Ectodermal cell (in vitro differentiated cells): ENCODE data around the gene ETFB.

Experiments
- H3K27ac ChIP-seq: 2 replicates; pipeline ENCODE4 v1.7.0; 2013; ENCODE audit warnings: mild to moderate bottlenecking, low read depth, low read length; ENCODE audit not compliant: insufficient read depth, poor library complexity, severe bottlenecking
- H3K27me3 ChIP-seq: 2 replicates; pipeline ENCODE4 v1.7.0; 2013; ENCODE audit warnings: mild to moderate bottlenecking, low read length; ENCODE audit not compliant: insufficient read depth, control insufficient read depth, poor library complexity, severe bottlenecking
- H3K36me3 ChIP-seq: one replicate; pipeline ENCODE4 v1.7.0; 2013; ENCODE audit warnings: low read length; ENCODE audit not compliant: control insufficient read depth, insufficient read depth
- H3K4me1 ChIP-seq: one replicate; pipeline ENCODE4 v1.7.0; 2013; ENCODE audit warnings: low read length; ENCODE audit not compliant: control insufficient read depth, insufficient read depth
- H3K4me3 ChIP-seq: 2 replicates; pipeline ENCODE4 v1.7.0; 2013; ENCODE audit warnings: low read depth, low read length, control low read depth; ENCODE audit not compliant: insufficient read depth
- H3K9me3 ChIP-seq: 2 replicates; pipeline ENCODE4 v1.7.0; 2013; ENCODE audit warnings: mild to moderate bottlenecking, low read length, moderate library complexity; ENCODE audit not compliant: control insufficient read depth
- WGBS, 2 experiments: methylation state at CpG; one replicate each; pipeline ENCODE4 v1.1.7; 2013; ENCODE audit warnings: missing lambda C conversion rate in 2 of 2; 5-methylcytosine and 5-hydroxymethylcytosine counted together

ETFB gene

DNA sequence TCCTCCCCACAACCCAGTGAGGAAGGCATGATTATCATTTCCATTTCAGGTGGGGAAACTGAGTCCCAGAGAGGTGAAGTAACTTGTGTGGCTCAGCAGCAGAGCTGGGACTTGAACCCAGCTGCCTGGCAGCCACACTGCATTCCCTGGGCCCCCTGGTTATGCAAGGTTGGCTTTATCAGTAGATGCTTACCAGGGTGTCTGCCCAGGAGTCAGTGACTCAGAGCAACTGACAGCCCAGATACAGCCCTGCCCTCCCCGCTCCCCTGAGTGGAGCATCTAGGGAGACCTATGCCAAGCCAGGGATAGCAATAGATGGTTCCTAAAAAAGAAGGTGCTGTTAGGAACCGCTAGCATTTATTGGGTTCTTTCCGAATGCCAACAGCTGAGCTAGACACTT is 48.8 kb downstream of the ETFB start:
- Histone ChIP-seq H3K4me3 (no peak overlapping the region), H3K27me3 (peaks cover 2% of the 10 kb centered on the region), H3K4me1 (peaks cover 4% of the 10 kb centered on the region), H3K27ac (no peak overlapping the region), H3K9me3 (no peaks in the 10 kb centered on the region), H3K36me3 (peaks cover 4% of the 10 kb centered on the region)
- 91 to 92% methylated on average over 3 of the region's 3 CpGs for WGBS, 2 experiments

DNA sequence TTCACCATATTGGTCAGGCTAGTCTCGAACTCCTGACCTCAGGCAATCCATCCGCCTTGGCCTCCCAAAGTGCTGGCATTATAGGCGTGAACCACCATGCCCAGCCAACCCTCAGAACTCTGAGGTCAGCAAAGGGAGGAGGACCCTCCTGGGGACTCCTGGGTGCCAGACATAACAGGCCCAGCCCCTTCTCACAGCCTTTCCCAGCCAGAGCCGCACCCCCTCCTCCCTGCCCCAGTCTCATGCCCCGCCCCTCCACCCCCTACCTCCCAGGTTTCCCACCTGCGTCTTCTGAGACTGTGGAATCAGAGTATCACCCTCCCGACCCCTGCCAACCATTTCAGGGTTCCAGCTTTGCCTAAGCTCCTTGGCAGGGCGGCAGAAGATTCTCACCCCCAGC is 49.5 kb downstream of the ETFB start:
- peaks cover 8% of the 10 kb centered on the region for H3K27me3 ChIP-seq
- H3K4me3 ChIP-seq, result no peak overlapping the region
- 81 to 88% methylated on average over 7 to 8 of the region's 8 CpGs for WGBS, 2 experiments
- H3K27ac ChIP-seq, result no peak overlapping the region
- peaks cover 4% of the 10 kb centered on the region for H3K36me3 ChIP-seq
- H3K4me1 ChIP-seq, result peaks cover 4% of the 10 kb centered on the region
- H3K9me3 ChIP-seq, result no peaks in the 10 kb centered on the region

DNA sequence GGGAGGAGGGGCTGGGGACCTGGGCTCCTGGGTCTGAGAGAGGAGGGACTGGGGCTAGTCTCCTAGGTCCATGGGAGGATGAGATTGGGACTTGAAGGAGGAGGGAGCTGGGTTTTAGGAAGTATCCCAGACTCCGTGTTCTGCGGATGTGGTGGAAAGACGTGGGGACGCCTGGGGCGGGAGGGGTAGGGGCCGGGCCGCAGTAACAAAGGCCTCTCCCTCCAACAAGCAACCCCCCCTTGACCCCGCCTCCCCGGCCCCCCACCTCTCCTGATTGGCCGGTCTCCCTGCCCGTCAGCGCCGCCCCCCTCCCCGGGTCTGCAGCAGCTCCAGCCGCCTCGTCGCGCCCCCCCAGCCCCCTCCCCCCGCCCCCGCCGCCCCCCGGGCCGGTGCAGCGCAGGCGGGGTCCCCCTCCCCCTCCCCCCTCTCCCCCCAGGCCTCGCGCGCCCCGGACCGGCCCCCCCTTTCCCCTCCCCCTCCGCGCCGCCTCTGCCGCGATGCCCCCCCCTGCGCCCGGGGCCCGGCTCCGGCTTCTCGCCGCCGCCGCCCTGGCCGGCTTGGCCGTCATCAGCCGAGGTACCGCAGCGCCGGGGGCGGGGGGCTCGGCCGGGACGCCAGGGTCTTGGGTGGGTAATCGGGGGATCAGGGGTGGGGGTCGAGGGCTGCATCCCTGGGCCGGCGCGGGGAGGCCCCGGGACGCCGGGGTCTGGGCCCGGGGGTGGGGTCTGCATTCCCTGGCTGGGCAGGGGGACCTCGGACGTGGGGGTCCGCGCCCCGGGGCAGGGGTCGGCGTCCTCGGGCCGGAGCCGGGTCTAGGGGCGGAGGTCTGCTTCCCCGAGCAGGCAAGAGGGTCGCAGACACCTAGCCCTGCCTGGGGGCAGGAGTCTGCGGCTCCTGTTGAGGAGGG is 54.6 kb downstream of the ETFB start, which contains the start of gene IGLON5:
TSS of gene IGLON5 (plus strand) at position 294 of the 907 bp plus-strand sequence. CDS start at position 498, 204 bp downstream.
- peaks cover 4% of the 10 kb centered on the region for H3K4me1 ChIP-seq
- no peak within 1 kb of the TSS for H3K27ac ChIP-seq
- peaks cover 8% of the 10 kb centered on the region for H3K27me3 ChIP-seq
- no peaks in the 10 kb centered on the region for H3K9me3 ChIP-seq
- H3K36me3 ChIP-seq, result peaks cover 4% of the 10 kb centered on the region
- WGBS, 2 experiments, result 1% methylated on average over 47 to 51 of the region's 76 CpGs
- H3K4me3 ChIP-seq, result peak within 1 kb of the TSS; percentile 61

- Histone ChIP-seq H3K36me3 (no peaks in the 10 kb centered on the region), H3K27ac (no peak overlapping the region), H3K27me3 (no peaks in the 10 kb centered on the region), H3K4me3 (no peak overlapping the region), H3K9me3 (no peaks in the 10 kb centered on the region), H3K4me1 (no peaks in the 10 kb centered on the region)
- 93 to 94% methylated on average over 3 of the region's 3 CpGs for whole genome bisulfite sequencing, 2 experiments
Observed at GRCh38 chr19:51305479-51305878, 60.7 kb downstream of the ETFB start.

GRCh38 chr19:51301266-51301665 is 64.9 kb downstream of the ETFB start:
- Histone ChIP-seq H3K27me3 (no peaks in the 10 kb centered on the region), H3K4me1 (no peaks in the 10 kb centered on the region), H3K4me3 (no peak overlapping the region), H3K9me3 (no peaks in the 10 kb centered on the region), H3K36me3 (no peaks in the 10 kb centered on the region), H3K27ac (no peak overlapping the region)
- 91% methylated on average over 7 of the region's 7 CpGs for WGBS, 2 experiments

- Histone ChIP-seq H3K9me3 (no peaks in the 10 kb centered on the region), H3K36me3 (no peaks in the 10 kb centered on the region), H3K4me3 (no peak overlapping the region), H3K4me1 (peaks cover 23% of the 10 kb centered on the region), H3K27ac (no peak overlapping the region), H3K27me3 (peaks cover 16% of the 10 kb centered on the region)
- WGBS, 2 experiments, result 91 to 92% methylated on average over 5 of the region's 5 CpGs
Observed at GRCh38 chr19:51297406-51297805, 68.8 kb downstream of the ETFB start.

DNA sequence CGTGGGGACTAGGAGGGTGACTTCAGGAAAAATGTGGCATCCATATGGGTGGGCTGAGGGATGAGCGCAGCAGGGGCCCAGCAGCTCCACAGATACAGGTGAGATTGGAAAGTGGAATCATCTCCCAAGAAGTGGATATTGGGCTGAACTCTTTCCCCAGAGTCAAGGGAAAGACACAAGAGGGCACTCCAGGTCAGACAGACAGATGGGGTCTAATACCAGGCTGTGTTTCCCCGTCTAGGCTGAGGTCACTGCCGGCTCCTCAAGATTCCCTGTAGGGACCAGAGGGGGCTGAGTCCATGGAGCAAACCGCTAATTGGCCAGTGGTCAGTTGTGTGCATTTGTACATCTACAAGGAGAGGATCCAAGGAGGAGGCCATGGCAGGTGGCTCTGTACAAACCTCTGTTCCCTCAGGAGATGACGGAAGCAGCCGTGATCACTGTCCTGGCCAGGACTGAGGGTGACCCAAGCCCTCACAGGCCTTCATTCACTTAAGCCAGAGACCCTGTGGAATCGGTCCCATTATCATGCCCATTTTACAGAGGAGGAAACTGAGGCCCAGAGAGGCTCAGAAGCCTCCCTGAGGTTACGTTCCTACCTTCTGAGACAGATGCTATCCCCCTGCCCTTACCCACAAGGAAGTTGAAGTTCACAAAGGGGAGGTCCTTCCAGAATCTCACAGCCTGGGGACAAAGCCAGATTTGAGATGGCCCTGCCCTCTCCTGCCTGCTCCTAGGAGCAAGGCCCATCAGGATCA is 69.7 kb downstream of the ETFB start:
- peaks cover 23% of the 10 kb centered on the region for H3K4me1 ChIP-seq
- H3K9me3 ChIP-seq, result no peaks in the 10 kb centered on the region
- H3K36me3 ChIP-seq, result no peaks in the 10 kb centered on the region
- WGBS, 2 experiments, result 67% methylated on average over 9 of the region's 9 CpGs
- H3K27me3 ChIP-seq, result peaks cover 16% of the 10 kb centered on the region
- H3K4me3 ChIP-seq, result no peak overlapping the region
- H3K27ac ChIP-seq, result no peak overlapping the region

DNA sequence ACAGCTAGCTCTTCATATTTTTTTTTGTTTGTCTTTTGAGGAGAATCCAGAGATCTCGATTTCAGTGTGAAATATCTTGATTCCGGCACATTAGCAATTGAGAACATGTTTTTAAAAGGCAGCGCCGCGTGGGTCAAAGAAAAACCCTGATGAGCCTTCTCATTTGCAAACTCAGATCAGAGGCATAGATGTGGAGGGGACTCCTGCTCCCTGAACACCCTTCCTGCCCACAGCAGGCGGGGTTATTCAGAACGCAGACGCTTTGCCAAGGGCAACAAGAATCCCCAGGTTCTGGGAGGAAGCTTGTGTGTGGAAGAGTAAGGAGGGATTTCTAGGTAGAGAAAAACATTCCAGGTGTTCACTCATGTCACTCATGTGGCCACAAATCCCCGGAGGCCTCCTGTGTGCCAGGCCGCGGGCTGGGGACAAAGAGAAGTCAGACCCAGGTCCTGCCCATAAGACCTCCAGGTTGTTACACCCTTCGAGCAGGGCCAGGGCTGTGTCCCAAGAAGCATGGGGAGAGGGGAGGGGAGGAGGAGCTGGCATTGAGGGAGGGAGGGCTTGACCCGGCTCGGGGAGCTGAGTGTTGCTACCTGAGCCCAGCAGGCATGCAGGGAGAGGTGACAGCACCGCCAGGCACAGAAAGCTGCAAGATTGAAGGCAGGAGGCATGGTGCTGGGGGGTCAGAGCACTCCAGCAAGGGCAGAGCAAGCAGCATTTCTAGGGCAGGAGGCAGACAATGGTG is 70.6 kb downstream of the ETFB start:
- 48 to 50% methylated on average over 15 of the region's 15 CpGs for WGBS, 2 experiments

More for the DNA sequence above, 70.6 kb downstream of the ETFB start:
- peaks cover 23% of the 10 kb centered on the region for H3K4me1 ChIP-seq
- no peak overlapping the region for H3K4me3 ChIP-seq
- peaks cover 16% of the 10 kb centered on the region for H3K27me3 ChIP-seq
- no peak overlapping the region for H3K27ac ChIP-seq
- H3K36me3 ChIP-seq, result no peaks in the 10 kb centered on the region
- no peaks in the 10 kb centered on the region for H3K9me3 ChIP-seq
